ENCODE data around the gene ZNF335.

DNA sequence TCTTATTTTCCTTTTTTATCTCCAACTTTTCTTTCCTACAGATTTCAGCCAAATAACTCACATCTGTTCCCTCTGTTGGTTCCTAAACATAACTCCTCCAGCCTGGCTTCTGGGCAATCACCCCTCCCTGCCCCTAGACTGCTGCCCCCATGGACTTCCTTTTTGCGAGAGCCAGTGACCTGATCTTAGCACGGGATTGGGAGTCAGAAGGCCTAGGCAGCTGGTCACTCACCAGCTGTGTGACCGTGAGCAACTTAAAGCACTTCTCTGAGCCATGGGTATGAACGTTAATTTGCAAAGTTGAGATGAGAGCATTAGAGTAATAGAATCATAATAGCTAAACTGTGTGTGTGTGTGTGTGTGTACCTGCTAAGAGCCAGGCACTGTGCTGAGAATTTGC lies 32.2 kb upstream of the ZNF335 start:
- no peak for TF ChIP-seq POLR2AphosphoS5 (IDR thresholded peaks at IDR 0.05; ENCODE audit: low read depth, low read length)
- TF ChIP-seq SP1 (IDR thresholded peaks at IDR 0.05; ENCODE audit: low read depth, low read length), result no peak
- no peak for TF ChIP-seq FOSL1 (IDR thresholded peaks at IDR 0.05; ENCODE audit: insufficient read depth, low read depth, low read length)
- no peak for TF ChIP-seq EZH2 (IDR thresholded peaks at IDR 0.05; ENCODE audit: low read depth, low read length, severe bottlenecking)
- no peak for TF ChIP-seq CTCF (IDR thresholded peaks at IDR 0.05; ENCODE audit: control extremely low read depth in 1 of 3, insufficient read depth in 1 of 3, low read depth in 1 of 3, low read length in 3 of 3)
- TF ChIP-seq HDAC6 (IDR thresholded peaks at IDR 0.05; ENCODE audit: low read depth, low read length), result no peak

Measured in H1 (cell line).